RWPE1 (cell line): ENCODE results near the gene LHX6.

Experiments
- CTCF ChIA-PET: fragments of 350-600 bp; sonication (Branson Sonifier 250); formaldehyde crosslinking; extraction: SDS; loops from one replicate; lab custom pipeline; 2021; lab: Yijun Ruan, JAX
- POLR2A ChIA-PET: fragments of 400-600 bp; formaldehyde crosslinking; extraction: SDS; loops from one replicate; lab custom pipeline; 2020; ENCODE audit warnings: antibody characterized with exemption; ENCODE audit not compliant: low non-redundant PET; lab: Yijun Ruan, JAX
- DNase-seq: peaks from one replicate; pipeline ENCODE4 v3.0.0; 2012; ENCODE audit warnings: low spot score
- H3K27ac ChIP-seq: fragments of 450-650 bp; 2 replicates; pipeline ENCODE4 v1.5.1; 2017
- TF ChIP-seq, protein P1 (sequence below): fragments of 450-650 bp; conservative IDR thresholded peaks from 2 replicates; pipeline ENCODE4 v1.5.1; 2017; ENCODE audit warnings: low read depth, mild to moderate bottlenecking

Gene LHX6

DNA sequence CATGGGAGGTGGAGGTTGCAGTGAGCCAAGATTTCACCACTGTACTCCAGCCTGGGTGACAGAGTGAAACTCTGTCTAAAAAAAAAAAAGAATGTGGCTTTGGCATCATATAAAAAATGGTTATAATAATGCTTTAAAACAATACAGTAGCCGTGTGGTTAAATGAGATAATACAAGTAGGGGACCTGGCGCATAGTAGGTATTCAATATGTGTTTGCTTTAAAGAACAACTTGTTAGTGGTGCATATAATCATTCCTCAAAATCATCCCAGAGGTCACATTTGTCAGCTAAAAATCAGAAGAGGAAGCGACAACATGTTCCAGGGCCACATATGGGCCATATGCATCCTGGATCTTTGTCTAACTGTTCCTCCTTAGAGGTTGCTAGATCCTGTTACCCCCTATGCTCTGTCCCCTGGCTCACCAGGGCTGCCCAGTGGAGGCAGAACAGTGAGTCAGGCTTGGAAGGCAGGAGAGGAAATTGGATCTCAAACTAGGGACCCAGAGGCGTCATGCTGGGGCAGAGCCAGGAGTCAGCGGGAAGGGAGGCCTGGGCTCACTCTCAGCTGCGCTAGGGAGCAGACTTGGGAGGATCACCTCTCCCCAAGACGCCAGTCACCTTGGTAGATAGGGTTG lies 27.7 kb downstream of the LHX6 start:
- no peak for DNase-seq
- CTCF ChIA-PET, result no interaction called here
- TF ChIP-seq, protein P1, sequence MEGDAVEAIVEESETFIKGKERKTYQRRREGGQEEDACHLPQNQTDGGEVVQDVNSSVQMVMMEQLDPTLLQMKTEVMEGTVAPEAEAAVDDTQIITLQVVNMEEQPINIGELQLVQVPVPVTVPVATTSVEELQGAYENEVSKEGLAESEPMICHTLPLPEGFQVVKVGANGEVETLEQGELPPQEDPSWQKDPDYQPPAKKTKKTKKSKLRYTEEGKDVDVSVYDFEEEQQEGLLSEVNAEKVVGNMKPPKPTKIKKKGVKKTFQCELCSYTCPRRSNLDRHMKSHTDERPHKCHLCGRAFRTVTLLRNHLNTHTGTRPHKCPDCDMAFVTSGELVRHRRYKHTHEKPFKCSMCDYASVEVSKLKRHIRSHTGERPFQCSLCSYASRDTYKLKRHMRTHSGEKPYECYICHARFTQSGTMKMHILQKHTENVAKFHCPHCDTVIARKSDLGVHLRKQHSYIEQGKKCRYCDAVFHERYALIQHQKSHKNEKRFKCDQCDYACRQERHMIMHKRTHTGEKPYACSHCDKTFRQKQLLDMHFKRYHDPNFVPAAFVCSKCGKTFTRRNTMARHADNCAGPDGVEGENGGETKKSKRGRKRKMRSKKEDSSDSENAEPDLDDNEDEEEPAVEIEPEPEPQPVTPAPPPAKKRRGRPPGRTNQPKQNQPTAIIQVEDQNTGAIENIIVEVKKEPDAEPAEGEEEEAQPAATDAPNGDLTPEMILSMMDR, result no peak
- no peak overlapping the region for H3K27ac ChIP-seq
- POLR2A ChIA-PET, result no interaction called here

- TF ChIP-seq, protein P1, result no peak
- ChIA-PET CTCF (no interaction called here), POLR2A (no interaction called here)
- H3K27ac ChIP-seq, result no peak overlapping the region
- DNase-seq, result no peak
Measured at GRCh38 chr9:122197882-122198281, 30.9 kb downstream of the LHX6 start.

DNA sequence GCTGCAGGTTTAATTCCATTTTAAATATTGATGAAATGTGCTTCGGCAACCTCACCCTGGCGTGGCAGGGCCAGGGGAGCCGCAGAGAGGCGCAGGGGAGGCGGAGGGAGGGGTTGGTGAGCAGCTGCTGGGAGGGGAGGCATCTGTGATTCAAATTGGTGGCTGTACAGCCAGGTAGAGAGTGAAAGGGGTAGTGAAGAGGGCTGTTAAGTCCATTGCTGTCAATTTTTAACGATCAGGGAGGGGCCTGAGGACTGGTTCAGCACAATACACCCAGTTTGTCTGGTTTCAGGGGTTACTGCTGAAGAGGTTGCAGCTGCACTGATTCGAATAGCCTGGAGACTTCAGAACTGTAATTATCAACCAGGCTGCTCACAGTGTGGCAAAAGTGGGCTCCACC lies 31.3 kb downstream of the LHX6 start:
- DNase-seq, result no peak
- POLR2A ChIA-PET, result no interaction called here
- no peak overlapping the region for H3K27ac ChIP-seq
- CTCF ChIA-PET, result no interaction called here
- TF ChIP-seq, protein P1, result no peak

DNA sequence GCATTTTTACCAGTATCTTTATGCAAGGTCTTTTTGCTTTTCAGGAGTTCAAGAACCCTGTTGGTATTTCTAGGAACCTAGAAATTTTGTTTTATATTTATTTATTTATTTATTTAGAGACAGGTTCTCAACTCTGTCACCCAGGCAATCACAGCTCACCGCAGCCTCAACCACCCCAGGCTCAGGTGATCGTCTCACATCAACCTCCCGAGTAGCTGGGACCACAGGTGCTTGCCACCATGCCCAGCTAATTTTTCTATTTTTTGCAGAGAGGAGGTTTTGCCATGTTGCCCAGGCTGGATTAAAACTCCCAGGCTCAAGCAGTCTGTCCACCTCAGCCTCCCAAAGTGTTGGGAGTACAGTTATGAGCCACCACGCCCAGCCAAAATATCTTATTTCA lies 32.9 kb downstream of the LHX6 start:
- ChIA-PET POLR2A (no interaction called here), CTCF (no interaction called here)
- TF ChIP-seq, protein P1, result no peak
- DNase-seq, result no peak
- no peak overlapping the region for H3K27ac ChIP-seq

GRCh38 chr9:122193651-122194050 lies 35.1 kb downstream of the LHX6 start:
- TF ChIP-seq, protein P1, result no peak
- CTCF ChIA-PET, result interaction anchor here (0.7 kb wide), 1 partner anchor 560 kb away, joined by 3 read pairs; no protein-coding TSS in a partner anchor
- DNase-seq, result no peak
- no peak overlapping the region for H3K27ac ChIP-seq
- POLR2A ChIA-PET, result no interaction called here

- POLR2A ChIA-PET, result no interaction called here
Measured at GRCh38 chr9:122192914-122193525, 35.7 kb downstream of the LHX6 start.

More at GRCh38 chr9:122192914-122193525, 35.7 kb downstream of the LHX6 start:
- TF ChIP-seq, protein P1, result no peak
- H3K27ac ChIP-seq, result no peak overlapping the region
- CTCF ChIA-PET, result interaction anchor here (0.7 kb wide), 2 partner anchors 561 to 647 kb away, joined by 3 read pairs; no protein-coding TSS in a partner anchor
- DNase-seq, result no peak
